GM12873 (cell line): ENCODE results near the gene COTL1.

Source experiments
- CTCF ChIP-seq: IDR thresholded peaks from 2 replicates; pipeline ENCODE4 v1.5.1; 2012; ENCODE audit warnings: low read depth, mild to moderate bottlenecking, moderate library complexity, low read length, control low read depth; ENCODE audit not compliant: insufficient read depth; ENCODE audit errors: missing control alignments

COTL1 gene

DNA sequence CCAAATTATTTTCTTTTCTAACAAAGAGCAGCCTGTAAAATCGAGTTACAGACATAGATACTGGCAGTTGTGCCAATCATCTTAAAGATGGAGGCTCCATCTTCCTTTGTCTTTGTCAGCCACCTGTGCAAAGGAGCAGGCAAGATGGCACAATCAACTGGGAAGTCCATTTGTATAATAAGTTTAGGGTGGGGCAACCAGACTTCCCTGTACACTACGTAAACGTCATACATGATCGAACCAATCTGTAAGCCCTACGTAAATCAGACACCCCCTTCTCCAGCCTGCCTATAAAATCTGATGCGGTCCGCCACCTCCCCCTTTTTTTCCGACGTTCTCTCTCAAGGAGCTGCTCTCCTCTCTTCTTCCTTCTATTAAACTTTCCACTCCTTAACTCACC, 82.0 kb downstream of the COTL1 start:
- TF ChIP-seq CTCF: no peak

GRCh38 chr16:84535408-84535807, 82.5 kb downstream of the COTL1 start:
- no peak for TF ChIP-seq CTCF

GRCh38 chr16:84534815-84535214, 83.1 kb downstream of the COTL1 start:
- no peak for TF ChIP-seq CTCF

DNA sequence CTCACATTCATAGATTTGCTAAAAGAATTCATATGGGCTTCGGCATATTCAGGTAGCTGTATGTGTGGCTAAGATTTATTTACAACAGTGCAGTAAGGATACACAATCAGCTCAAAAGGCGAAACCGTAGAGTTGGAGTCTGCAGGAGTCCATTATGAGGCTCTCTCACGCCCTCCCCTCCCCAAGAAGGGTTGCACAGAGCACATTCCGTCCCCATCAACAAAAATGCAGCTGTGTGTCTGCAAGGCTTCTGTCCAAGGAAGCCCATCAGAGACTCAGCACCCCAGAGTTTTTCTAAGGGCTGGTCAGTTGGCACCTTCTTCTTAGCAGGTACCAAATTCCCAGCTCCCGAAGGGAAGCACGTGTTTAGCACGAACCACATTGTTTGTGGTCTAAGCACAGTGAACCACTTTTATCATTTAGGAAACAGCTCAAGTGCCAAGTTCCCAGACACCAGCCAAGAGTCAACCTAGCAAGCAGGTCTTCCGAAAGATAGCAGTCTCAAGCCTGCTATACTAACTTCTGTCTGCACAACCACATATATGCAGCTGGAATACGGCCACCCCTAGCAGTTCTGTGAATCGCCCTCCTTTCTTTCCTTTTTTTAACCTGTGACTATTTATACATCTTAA, 84.9 kb downstream of the COTL1 start:
- TF ChIP-seq CTCF: no peak

DNA sequence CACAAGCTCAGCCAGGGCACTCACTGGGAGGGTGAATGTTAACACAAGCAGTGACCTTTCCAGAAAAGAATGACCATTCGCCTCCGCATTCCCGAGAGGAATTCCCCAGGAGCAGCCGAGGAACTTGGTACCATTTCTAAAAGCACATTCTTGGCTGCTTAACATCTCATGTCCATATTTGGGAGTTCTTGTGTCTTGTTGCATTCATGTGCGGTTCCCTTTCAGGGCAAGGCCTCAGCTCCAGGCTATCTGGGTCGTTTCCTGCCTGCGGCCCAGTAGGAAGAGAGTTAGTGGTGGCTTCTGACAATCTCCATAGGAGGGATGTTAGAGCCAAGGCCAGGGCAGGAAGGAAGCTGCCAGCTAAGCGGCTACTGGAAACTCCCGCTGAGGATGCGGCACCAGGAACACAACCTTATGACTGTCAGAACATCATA, 85.6 kb downstream of the COTL1 start:
- no peak for TF ChIP-seq CTCF

DNA sequence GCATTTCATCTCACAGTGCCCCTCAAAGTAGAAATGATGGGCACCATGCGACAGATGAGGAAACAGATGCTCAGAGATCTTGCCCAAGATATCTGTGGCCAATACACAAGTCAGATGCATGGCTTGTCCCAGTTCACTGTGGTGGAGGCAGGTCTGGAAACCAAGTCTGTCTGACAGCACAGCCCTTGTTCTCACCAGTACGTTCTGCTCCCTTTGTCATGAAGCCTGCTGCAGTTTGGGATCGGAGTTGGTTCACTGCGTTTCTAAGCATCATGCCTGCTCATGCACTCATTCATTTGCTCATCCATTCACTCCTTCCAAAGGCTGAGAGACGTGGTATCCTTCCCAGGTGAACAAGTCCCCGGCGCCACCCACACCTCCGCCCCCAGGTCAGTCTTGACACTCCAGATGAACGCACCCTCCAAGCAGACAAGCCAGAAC, 86.2 kb downstream of the COTL1 start:
- no peak for TF ChIP-seq CTCF

DNA sequence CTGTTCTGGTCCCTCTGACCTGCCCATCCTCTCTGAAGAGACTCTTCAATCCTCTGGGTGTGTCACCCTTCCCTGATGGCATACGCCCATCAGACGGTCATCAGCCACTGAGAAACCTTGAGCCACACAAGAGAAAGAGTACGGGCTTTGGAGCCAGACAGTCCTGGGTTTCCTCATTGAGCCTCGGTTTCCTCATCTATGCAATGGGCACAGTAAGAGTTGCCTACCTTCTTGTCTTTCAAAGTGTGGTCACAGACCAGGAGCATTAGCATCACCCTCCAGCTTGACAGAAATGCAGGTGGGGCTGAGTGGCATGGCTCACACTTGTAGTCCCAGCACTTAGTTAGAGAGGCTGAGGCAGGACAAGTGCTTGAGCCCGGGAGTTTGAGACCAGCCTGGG, 87.3 kb downstream of the COTL1 start:
- no peak for TF ChIP-seq CTCF
